CD14-positive monocyte (primary cell): Measurements from ENCODE around the gene HK3. TPM values are rescaled to one million over a fixed set of nuclear protein-coding genes. Genes with fewer than 3 reads are reported as not detected.

ENCODE experiments used
- DNase-seq, 3 donors: peaks; one replicate each; pipeline ENCODE4 v3.0.0-alpha.2; 2011 to 2022
- H2AFZ ChIP-seq: 2 replicates; pipeline ENCODE4 v1.6.0; 2012; ENCODE audit warnings: mild to moderate bottlenecking, low read depth, low read length, inconsistent platforms; ENCODE audit not compliant: insufficient read depth, poor library complexity, severe bottlenecking
- H3K27ac ChIP-seq, 2 donors: 1 replicate in 1 of 2; 2 replicates in 1 of 2; pipeline ENCODE4 v1.5.1; 2012 to 2013; ENCODE audit warnings: low read length in 2 of 2, control low read depth in 1 of 2, inconsistent platforms in 1 of 2, low read depth in 1 of 2, mild to moderate bottlenecking in 1 of 2
- H3K27me3 ChIP-seq, 2 donors: one replicate each; pipeline versions ENCODE4 v1.6.0 to v1.6.1; 2011 to 2013; ENCODE audit warnings: low read length in 2 of 2; ENCODE audit not compliant: control insufficient read depth in 2 of 2, insufficient read depth in 2 of 2
- H3K36me3 ChIP-seq, 2 donors: replicated peaks in 1 of 2; 1 replicate in 1 of 2; 2 replicates in 1 of 2; pipeline versions ENCODE4 v1.5.1 to v1.6.1; 2012 to 2013; ENCODE audit warnings: low read length in 2 of 2, control low read depth in 1 of 2, inconsistent platforms in 1 of 2, mild to moderate bottlenecking in 1 of 2; ENCODE audit not compliant: insufficient read depth in 2 of 2, control insufficient read depth in 1 of 2
- H3K4me1 ChIP-seq, 2 donors: 1 replicate in 1 of 2; 2 replicates in 1 of 2; pipeline versions ENCODE4 v1.5.1 to v1.6.1; 2012 to 2013; ENCODE audit warnings: low read length in 2 of 2, control low read depth in 1 of 2, inconsistent platforms in 1 of 2, mild to moderate bottlenecking in 1 of 2, moderate library complexity in 1 of 2; ENCODE audit not compliant: insufficient read depth in 2 of 2, control insufficient read depth in 1 of 2
- H3K4me2 ChIP-seq: replicated peaks from 2 replicates; pipeline ENCODE3; 2012; ENCODE audit warnings: low read length, moderate library complexity, mild to moderate bottlenecking; ENCODE audit not compliant: poor library complexity, severe bottlenecking; ENCODE audit errors: extremely low read depth
- H3K4me3 ChIP-seq, 3 experiments: fragments of 200-600 bp in 1 of 3; sonication (generic) in 1 of 3; replicated peaks in 1 of 3; 1 replicate in 2 of 3; 2 replicates in 1 of 3; pipeline ENCODE4 v1.5.1; 2011 to 2013; ENCODE audit warnings: low read length in 3 of 3, mild to moderate bottlenecking in 3 of 3, control low read depth in 2 of 3, low read depth in 2 of 3, inconsistent platforms in 1 of 3, moderate library complexity in 1 of 3
- H3K79me2 ChIP-seq: 2 replicates; pipeline ENCODE4 v1.6.0; 2012; ENCODE audit warnings: mild to moderate bottlenecking, control low read depth, inconsistent platforms, low read length, moderate library complexity; ENCODE audit not compliant: insufficient read depth
- H3K9ac ChIP-seq: 2 replicates; pipeline ENCODE4 v1.6.0; 2017; ENCODE audit warnings: low read length, mild to moderate bottlenecking; ENCODE audit not compliant: insufficient read depth, poor library complexity, severe bottlenecking
- H3K9me3 ChIP-seq, 2 donors: replicated peaks in 1 of 2; 1 replicate in 1 of 2; 2 replicates in 1 of 2; pipeline versions ENCODE4 v1.5.1 to v1.6.1; 2012 to 2013; ENCODE audit warnings: low read length in 2 of 2, control low read depth in 1 of 2; ENCODE audit not compliant: control insufficient read depth in 1 of 2, insufficient read depth in 1 of 2
- H4K20me1 ChIP-seq: 2 replicates; pipeline ENCODE4 v1.6.0; 2012; ENCODE audit warnings: mild to moderate bottlenecking, low read length, control low read depth, moderate library complexity; ENCODE audit not compliant: insufficient read depth
- H3K27ac Mint-ChIP-seq, 7 donors: one replicate each; pipeline ENCODE4 v1.8.0; 2020; ENCODE audit warnings: mild to moderate bottlenecking in 7 of 7, mixed read lengths in 7 of 7, moderate library complexity in 6 of 7, inconsistent platforms in 2 of 7
- H3K27me3 Mint-ChIP-seq, 3 donors: one replicate each; pipeline ENCODE4 v1.8.0; 2021 to 2022; ENCODE audit warnings: low read depth in 3 of 3, mild to moderate bottlenecking in 3 of 3, mixed read lengths in 3 of 3, moderate library complexity in 3 of 3, inconsistent platforms in 1 of 3
- H3K36me3 Mint-ChIP-seq, 2 donors: one replicate each; pipeline ENCODE4 v1.8.0; 2020; ENCODE audit warnings: mixed read lengths in 2 of 2, inconsistent platforms in 1 of 2, mild to moderate bottlenecking in 1 of 2
- H3K4me1 Mint-ChIP-seq: one replicate; pipeline ENCODE4 v1.8.0; 2020; ENCODE audit warnings: mild to moderate bottlenecking, mixed read lengths
- H3K4me3 Mint-ChIP-seq, 2 donors: one replicate each; pipeline ENCODE4 v1.8.0; 2020; ENCODE audit warnings: mild to moderate bottlenecking in 2 of 2, mixed read lengths in 2 of 2, moderate library complexity in 1 of 2
- H3K9me3 Mint-ChIP-seq, 7 donors: one replicate each; pipeline ENCODE4 v1.8.0; 2020 to 2022; ENCODE audit warnings: mixed read lengths in 7 of 7, mild to moderate bottlenecking in 6 of 7, moderate library complexity in 6 of 7, inconsistent platforms in 2 of 7
- WGBS: methylation state at CpG from one replicate; pipeline ENCODE4 v1.1.5; 2013; ENCODE audit warnings: missing lambda C conversion rate; ENCODE audit not compliant: insufficient coverage; 5-methylcytosine and 5-hydroxymethylcytosine counted together
- intact Hi-C, 2 donors: fragments of 100-400 bp; cut with micrococcal nuclease; formaldehyde crosslinking; loops; one replicate each; pipeline versions ENCODE4 v1.15.0 to v1.15.1; 2023
- polyA plus RNA-seq, 3 donors: library from polyadenylated mRNA; depleted of rRNA in 1 of 3; unstranded in 2 of 3; stranded (reverse) in 1 of 3; fragments of 300-500 nt in 2 of 3; fragments of >200 nt in 1 of 3; fragmentation: Illumina TruSeq in 2 of 3; gene quantifications; 1 replicate in 2 of 3; 2 replicates in 1 of 3; pipeline ENCODE4 v1.2.3, GENCODE V29; 2012 to 2021
- TF ChIP-seq, protein P1 (sequence below): fragments of 200-600 bp; IDR thresholded peaks from one replicate; pipeline ENCODE4 v1.8.0; 2022; ENCODE audit warnings: antibody characterized with exemption, mild to moderate bottlenecking

HK3 gene
- polyA plus RNA-seq, 3 donors, result 174 to 988 (median 204) TPM

DNA sequence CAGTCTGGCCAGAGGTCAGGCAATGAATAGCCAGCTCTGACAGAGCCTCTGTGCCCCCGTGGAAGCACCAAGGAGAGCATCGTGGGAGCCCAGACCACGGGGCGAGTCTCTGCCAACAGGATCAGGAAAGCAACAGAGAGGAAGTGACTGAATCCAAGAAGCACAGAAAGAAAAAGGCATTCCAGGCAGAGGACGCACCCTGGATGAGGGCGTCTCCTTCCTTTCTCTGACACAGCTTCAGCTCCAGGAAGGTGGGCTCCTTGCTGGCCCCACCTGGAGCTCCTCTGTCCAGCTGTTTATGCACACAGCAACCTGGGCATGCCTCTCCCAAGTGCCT, 16.6 kb downstream of the HK3 start:
- Mint-ChIP-seq H3K27ac (peak overlapping the region in 3 of 7 donors; percentile 18 to 71 (median 63)), H3K36me3 (peaks cover 72 to 79% of the 10 kb centered on the region in 2 donors), H3K27me3 (peaks cover 0 to 4% (median 1%) of the 10 kb centered on the region in 3 donors), H3K4me1 (peaks cover 20% of the 10 kb centered on the region), H3K9me3 (no peaks in the 10 kb centered on the region), H3K4me3 (no peak overlapping the region)
- H3K27ac ChIP-seq, result no peak overlapping the region
- no peak for DNase-seq
- intact Hi-C loops, result no loop called here
- no peak overlapping the region for H2AFZ ChIP-seq
- H4K20me1 ChIP-seq, result peaks cover 100% of the 10 kb centered on the region
- no peaks in the 10 kb centered on the region for H3K27me3 ChIP-seq
- peaks cover 0 to 16% of the 10 kb centered on the region in 2 donors for H3K4me1 ChIP-seq
- H3K36me3 ChIP-seq, result peaks cover 76 to 78% of the 10 kb centered on the region in 2 donors
- no peak overlapping the region for H3K4me2 ChIP-seq
- 70% methylated on average over 6 of the region's 6 CpGs for WGBS
- H3K9ac ChIP-seq, result no peak overlapping the region
- TF ChIP-seq, protein P1, sequence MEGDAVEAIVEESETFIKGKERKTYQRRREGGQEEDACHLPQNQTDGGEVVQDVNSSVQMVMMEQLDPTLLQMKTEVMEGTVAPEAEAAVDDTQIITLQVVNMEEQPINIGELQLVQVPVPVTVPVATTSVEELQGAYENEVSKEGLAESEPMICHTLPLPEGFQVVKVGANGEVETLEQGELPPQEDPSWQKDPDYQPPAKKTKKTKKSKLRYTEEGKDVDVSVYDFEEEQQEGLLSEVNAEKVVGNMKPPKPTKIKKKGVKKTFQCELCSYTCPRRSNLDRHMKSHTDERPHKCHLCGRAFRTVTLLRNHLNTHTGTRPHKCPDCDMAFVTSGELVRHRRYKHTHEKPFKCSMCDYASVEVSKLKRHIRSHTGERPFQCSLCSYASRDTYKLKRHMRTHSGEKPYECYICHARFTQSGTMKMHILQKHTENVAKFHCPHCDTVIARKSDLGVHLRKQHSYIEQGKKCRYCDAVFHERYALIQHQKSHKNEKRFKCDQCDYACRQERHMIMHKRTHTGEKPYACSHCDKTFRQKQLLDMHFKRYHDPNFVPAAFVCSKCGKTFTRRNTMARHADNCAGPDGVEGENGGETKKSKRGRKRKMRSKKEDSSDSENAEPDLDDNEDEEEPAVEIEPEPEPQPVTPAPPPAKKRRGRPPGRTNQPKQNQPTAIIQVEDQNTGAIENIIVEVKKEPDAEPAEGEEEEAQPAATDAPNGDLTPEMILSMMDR, result no peak
- peaks cover 5% of the 10 kb centered on the region for H3K79me2 ChIP-seq
- no peak overlapping the region for H3K4me3 ChIP-seq
- H3K9me3 ChIP-seq, result no peaks in the 10 kb centered on the region

DNA sequence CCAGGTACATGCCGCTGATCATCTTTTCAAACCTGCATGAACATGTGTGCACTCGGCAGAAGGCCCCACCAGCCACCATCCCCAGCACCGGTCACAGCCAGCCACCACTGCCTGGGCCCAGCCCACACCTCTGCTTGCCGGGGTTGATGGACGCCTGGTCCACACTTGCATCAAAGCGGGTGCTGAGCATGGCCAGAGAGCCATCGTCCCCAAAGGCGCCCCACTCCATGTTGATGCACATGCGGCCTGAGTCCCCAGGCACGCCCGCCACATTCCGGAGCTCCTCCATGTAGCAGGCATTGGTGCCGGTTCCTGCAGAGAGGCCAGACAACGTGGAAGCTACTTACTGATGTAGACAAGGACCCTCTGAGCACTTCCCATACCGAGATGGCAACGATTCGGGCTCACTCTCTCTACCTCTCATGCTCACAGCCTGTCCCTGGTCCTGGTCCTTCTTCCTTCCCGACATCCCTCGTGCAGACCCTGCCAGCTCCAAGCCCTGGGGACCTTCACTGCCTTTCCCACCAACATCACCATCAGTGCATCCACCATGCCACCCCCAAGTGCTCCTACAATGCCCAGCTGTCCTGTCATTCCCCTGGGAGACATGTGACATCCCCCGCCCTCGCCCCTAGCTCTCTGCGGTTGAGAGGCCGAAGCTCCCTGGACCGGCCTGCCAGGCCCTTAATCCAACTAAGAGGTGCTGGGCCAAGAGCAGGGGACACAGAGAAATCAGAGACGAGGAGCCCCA, 17.2 kb downstream of the HK3 start:
- H3K79me2 ChIP-seq, result peaks cover 5% of the 10 kb centered on the region
- no peak overlapping the region for H3K4me2 ChIP-seq
- Mint-ChIP-seq H3K4me3 (no peak overlapping the region), H3K27me3 (peaks cover 0 to 4% (median 1%) of the 10 kb centered on the region in 3 donors), H3K27ac (peak overlapping the region in 4 of 7 donors; percentile 18 to 73 (median 66)), H3K4me1 (peaks cover 18% of the 10 kb centered on the region), H3K36me3 (peaks cover 66 to 74% of the 10 kb centered on the region in 2 donors), H3K9me3 (no peaks in the 10 kb centered on the region)
- H2AFZ ChIP-seq, result no peak overlapping the region
- H3K27ac ChIP-seq, result peak overlapping the region in 1 of 2 donors; percentile 20
- DNase-seq, result no peak
- WGBS, result 94% methylated on average over 24 of the region's 25 CpGs
- H3K9me3 ChIP-seq, result no peaks in the 10 kb centered on the region
- TF ChIP-seq, protein P1, result no peak
- H3K36me3 ChIP-seq, result peaks cover 70 to 73% of the 10 kb centered on the region in 2 donors
- H3K9ac ChIP-seq, result no peak overlapping the region
- H3K4me3 ChIP-seq, result no peak overlapping the region
- no peaks in the 10 kb centered on the region for H3K27me3 ChIP-seq
- intact Hi-C loops, result no loop called here
- H4K20me1 ChIP-seq, result peaks cover 100% of the 10 kb centered on the region
- peaks cover 0 to 15% of the 10 kb centered on the region in 2 donors for H3K4me1 ChIP-seq
